Astrocyte (in vitro differentiated cells and primary cell): Measurements from ENCODE around the gene LRRC3B. TPM values are rescaled to one million over a fixed set of nuclear protein-coding genes. Genes with fewer than 3 reads are reported as not detected.
"Not testable (repeated sequence)": the region's sequence is repeated elsewhere in the genome, so short reads cannot be mapped to it uniquely, and the experiment has no call there.

Experiments used
- DNase-seq: peaks from one replicate; pipeline ENCODE4 v3.0.0-alpha.2; 2010; ENCODE audit warnings: low read depth
- FAIRE-seq: peaks from 2 replicates; lab custom pipeline; 2011; peaks lifted over from hg19 to GRCh38; lab: Jason Lieb, UNC
- H2AFZ ChIP-seq: 2 replicates; pipeline ENCODE4 v1.6.0; 2012; ENCODE audit warnings: low read depth, low read length, inconsistent platforms
- H3K27ac ChIP-seq: 2 replicates; pipeline ENCODE4 v1.5.1; 2011; ENCODE audit warnings: low read depth, low read length, inconsistent platforms
- H3K27me3 ChIP-seq: 2 replicates; pipeline ENCODE4 v1.6.0; 2011; ENCODE audit warnings: low read length, inconsistent platforms; ENCODE audit not compliant: insufficient read depth
- H3K36me3 ChIP-seq: 2 replicates; pipeline ENCODE4 v1.5.1; 2011; ENCODE audit warnings: low read length, inconsistent platforms; ENCODE audit not compliant: insufficient read depth
- H3K4me1 ChIP-seq: 2 replicates; pipeline ENCODE4 v1.5.1; 2011; ENCODE audit warnings: low read length, inconsistent platforms; ENCODE audit not compliant: insufficient read depth
- H3K4me2 ChIP-seq: 2 replicates; pipeline ENCODE4 v1.6.0; 2012; ENCODE audit warnings: low read length, inconsistent platforms
- H3K4me3 ChIP-seq: 2 replicates; pipeline ENCODE4 v1.5.1; 2011; ENCODE audit warnings: low read depth, mild to moderate bottlenecking, low read length, inconsistent platforms; ENCODE audit not compliant: insufficient read depth
- H3K79me2 ChIP-seq: 2 replicates; pipeline ENCODE4 v1.6.0; 2012; ENCODE audit warnings: mild to moderate bottlenecking, low read length, inconsistent platforms; ENCODE audit not compliant: insufficient read depth
- H3K9ac ChIP-seq: 2 replicates; pipeline ENCODE4 v1.6.0; 2012; ENCODE audit warnings: mild to moderate bottlenecking, low read length, inconsistent platforms
- H3K9me3 ChIP-seq: 2 replicates; pipeline ENCODE4 v1.5.1; 2012; ENCODE audit warnings: low read depth, mild to moderate bottlenecking, low read length, inconsistent platforms; ENCODE audit not compliant: insufficient read depth
- H4K20me1 ChIP-seq: 2 replicates; pipeline ENCODE4 v1.6.0; 2012; ENCODE audit warnings: low read length, inconsistent platforms; ENCODE audit not compliant: insufficient read depth
- H3K27ac Mint-ChIP-seq: one replicate; pipeline ENCODE4 v1.8.0; 2021; ENCODE audit warnings: mild to moderate bottlenecking, mixed read lengths; ENCODE audit not compliant: unreplicated experiment
- H3K27me3 Mint-ChIP-seq: one replicate; pipeline ENCODE4 v1.8.0; 2021; ENCODE audit warnings: low read depth, mixed read lengths; ENCODE audit not compliant: unreplicated experiment
- H3K36me3 Mint-ChIP-seq: one replicate; pipeline ENCODE4 v1.8.0; 2021; ENCODE audit warnings: low read depth, mixed read lengths; ENCODE audit not compliant: unreplicated experiment
- H3K4me1 Mint-ChIP-seq: one replicate; pipeline ENCODE4 v1.8.0; 2021; ENCODE audit warnings: low read depth, mixed read lengths; ENCODE audit not compliant: unreplicated experiment
- H3K4me3 Mint-ChIP-seq: one replicate; pipeline ENCODE4 v1.8.0; 2021; ENCODE audit warnings: mild to moderate bottlenecking, moderate library complexity, mixed read lengths; ENCODE audit not compliant: unreplicated experiment
- H3K9me3 Mint-ChIP-seq: one replicate; pipeline ENCODE4 v1.8.0; 2021; ENCODE audit warnings: mild to moderate bottlenecking, mixed read lengths; ENCODE audit not compliant: unreplicated experiment
- CTCF ChIP-seq: IDR thresholded peaks from 2 replicates; pipeline ENCODE4 v1.5.1; 2011; ENCODE audit warnings: low read depth, mild to moderate bottlenecking, inconsistent platforms, low read length, moderate library complexity; ENCODE audit not compliant: insufficient read depth
- EZH2 ChIP-seq: IDR thresholded peaks from 2 replicates; pipeline ENCODE4 v1.6.1; 2012; ENCODE audit warnings: mild to moderate bottlenecking, low read length, inconsistent platforms; ENCODE audit not compliant: insufficient read depth
- total RNA-seq: library from RNA; stranded (reverse); gene quantifications from 2 replicates; pipeline ENCODE4 v1.2.1, GENCODE V29; 2021

The LRRC3B gene
- total RNA-seq, 1 donor from 2014 or later, result 5.7 TPM

GRCh38 chr3:26592451-26592850 is 30.1 kb upstream of the LRRC3B start:
- no peaks in the 10 kb centered on the region for H3K4me1 ChIP-seq
- H3K27ac ChIP-seq, result no peak overlapping the region
- DNase-seq, result no peak
- no peak for FAIRE-seq
- no peaks in the 10 kb centered on the region for H3K79me2 ChIP-seq
- peaks cover 7% of the 10 kb centered on the region for H3K9me3 Mint-ChIP-seq
- H3K27me3 ChIP-seq, result no peaks in the 10 kb centered on the region
- H3K27ac Mint-ChIP-seq, result no peak overlapping the region
- H3K36me3 ChIP-seq, result no peaks in the 10 kb centered on the region
- peaks cover 7% of the 10 kb centered on the region for H3K27me3 Mint-ChIP-seq
- no peak overlapping the region for H3K4me3 ChIP-seq
- no peak overlapping the region for H3K4me3 Mint-ChIP-seq
- no peaks in the 10 kb centered on the region for H3K36me3 Mint-ChIP-seq
- H2AFZ ChIP-seq, result no peak overlapping the region
- H3K9ac ChIP-seq, result no peak overlapping the region
- H3K4me1 Mint-ChIP-seq, result peaks cover 4% of the 10 kb centered on the region
- TF ChIP-seq CTCF, result no peak
- TF ChIP-seq EZH2, result no peak
- H3K9me3 ChIP-seq, result peaks cover 3% of the 10 kb centered on the region
- no peak overlapping the region for H3K4me2 ChIP-seq
- no peaks in the 10 kb centered on the region for H4K20me1 ChIP-seq

- no peaks in the 10 kb centered on the region for H3K79me2 ChIP-seq
- Mint-ChIP-seq H3K4me3 (no peak overlapping the region), H3K4me1 (peaks cover 12% of the 10 kb centered on the region), H3K36me3 (no peaks in the 10 kb centered on the region), H3K27me3 (peaks cover 3% of the 10 kb centered on the region), H3K9me3 (peaks cover 9% of the 10 kb centered on the region), H3K27ac (no peak overlapping the region)
- no peak for FAIRE-seq
- no peak for DNase-seq
- H3K4me2 ChIP-seq, result no peak overlapping the region
- no peak overlapping the region for H2AFZ ChIP-seq
- TF ChIP-seq CTCF (no peak), EZH2 (no peak)
- no peak overlapping the region for H3K4me3 ChIP-seq
- no peaks in the 10 kb centered on the region for H3K4me1 ChIP-seq
- H4K20me1 ChIP-seq, result no peaks in the 10 kb centered on the region
- no peaks in the 10 kb centered on the region for H3K27me3 ChIP-seq
- no peak overlapping the region for H3K27ac ChIP-seq
- H3K9me3 ChIP-seq, result peaks cover 3% of the 10 kb centered on the region
- no peak overlapping the region for H3K9ac ChIP-seq
- no peaks in the 10 kb centered on the region for H3K36me3 ChIP-seq
Observed at GRCh38 chr3:26596335-26596734, 26.2 kb upstream of the LRRC3B start.

- peaks cover 19% of the 10 kb centered on the region for H3K9me3 Mint-ChIP-seq
- H3K4me2 ChIP-seq, H3K79me2 ChIP-seq, H3K27me3 Mint-ChIP-seq, H3K27me3 ChIP-seq, H3K27ac ChIP-seq, H3K4me3 Mint-ChIP-seq, H3K36me3 ChIP-seq, H3K4me1 Mint-ChIP-seq, FAIRE-seq, H3K4me1 ChIP-seq, H3K27ac Mint-ChIP-seq, H3K9ac ChIP-seq, H2AFZ ChIP-seq, H3K36me3 Mint-ChIP-seq, DNase-seq, H4K20me1 ChIP-seq, H3K4me3 ChIP-seq, H3K9me3 ChIP-seq: not testable (repeated sequence)
Observed at GRCh38 chr3:26603311-26603710, 19.3 kb upstream of the LRRC3B start.

- DNase-seq, FAIRE-seq, H3K36me3 Mint-ChIP-seq, H3K27me3 ChIP-seq, H3K79me2 ChIP-seq, H3K27ac ChIP-seq, H3K27ac Mint-ChIP-seq, H3K4me3 Mint-ChIP-seq, H4K20me1 ChIP-seq, H3K4me2 ChIP-seq, H3K9ac ChIP-seq, H3K4me1 Mint-ChIP-seq, H3K4me1 ChIP-seq, H3K9me3 ChIP-seq, H3K27me3 Mint-ChIP-seq, H3K36me3 ChIP-seq, H2AFZ ChIP-seq, H3K4me3 ChIP-seq: not testable (repeated sequence)
- H3K9me3 Mint-ChIP-seq, result peaks cover 19% of the 10 kb centered on the region
Observed at GRCh38 chr3:26603771-26604170, 18.8 kb upstream of the LRRC3B start.
